BLaER1 treated with 17β-estradiol and CSF1 and Interleukin-3, amounts not matched to agents 10 nM and 100 nM (cell line): ENCODE measurements around the gene GSK3A.

ENCODE experiments used
- H3K27ac ChIP-seq, 11 experiments: shearing (Covaris generic); formaldehyde crosslinking; 2 replicates each; pipeline ENCODE4 v1.8.1; 2022
- H3K27me3 ChIP-seq, 11 experiments: shearing (Covaris generic); formaldehyde crosslinking; 2 replicates each; pipeline ENCODE4 v1.8.1; 2022
- H3K36me3 ChIP-seq, 11 experiments: shearing (Covaris generic); formaldehyde crosslinking; 2 replicates each; pipeline ENCODE4 v1.8.1; 2022
- H3K4me1 ChIP-seq, 10 experiments: shearing (Covaris generic); formaldehyde crosslinking; 2 replicates each; pipeline ENCODE4 v1.8.1; 2022
- H3K4me2 ChIP-seq, 11 experiments: shearing (Covaris generic); formaldehyde crosslinking; 2 replicates each; pipeline ENCODE4 v1.8.1; 2022
- H3K4me3 ChIP-seq, 10 experiments: shearing (Covaris generic); formaldehyde crosslinking; 2 replicates each; pipeline ENCODE4 v1.8.1; 2022
- H3K9ac ChIP-seq, 11 experiments: shearing (Covaris generic); formaldehyde crosslinking; 2 replicates each; pipeline ENCODE4 v1.8.1; 2022
- H3K9me3 ChIP-seq, 11 experiments: shearing (Covaris generic); formaldehyde crosslinking; replicated peaks in 1 of 11; 2 replicates each; pipeline ENCODE4 v1.8.1; 2022
- H4K20me1 ChIP-seq, 11 experiments: shearing (Covaris generic); formaldehyde crosslinking; 2 replicates each; pipeline ENCODE4 v1.8.1; 2022
- Cebpa-rat ChIP-seq, 11 experiments: shearing (Covaris generic); IDR thresholded peaks; 2 replicates each; pipeline ENCODE4 v1.8.1; 2022

The GSK3A gene

DNA sequence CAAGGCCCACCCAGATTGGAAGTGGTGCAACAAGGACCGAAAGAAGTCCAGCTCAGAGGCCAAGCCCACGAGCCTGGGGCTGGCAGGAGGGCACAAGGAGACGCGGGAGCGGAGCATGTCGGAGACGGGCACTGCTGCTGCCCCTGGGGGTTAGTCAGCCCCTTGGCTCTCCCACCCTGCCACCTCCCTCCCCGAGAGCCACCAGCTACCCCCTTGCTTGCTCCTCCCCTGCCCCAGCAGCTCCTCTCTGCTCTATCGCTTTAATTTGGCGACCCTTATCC lies 45.4 kb upstream of the GSK3A start:
- H3K9me3 ChIP-seq: no peaks in the 10 kb centered on the region
- H3K4me2 ChIP-seq: peak overlapping the region in 9 of 11 experiments; percentile 21 to 100 (median 95); a peak in 11 of 22 replicates
- H3K9ac ChIP-seq: peak overlapping the region in 4 of 11 experiments; percentile 6 to 60 (median 57); a peak in 2 of 22 replicates
- peaks cover 56 to 62% (median 61%) of the 10 kb centered on the region in 11 experiments for H3K36me3 ChIP-seq
- H3K27ac ChIP-seq: peak overlapping the region in 1 of 11 experiments; percentile 27; a peak in 2 of 22 replicates
- peaks cover 66 to 80% (median 77%) of the 10 kb centered on the region in 10 experiments for H3K4me1 ChIP-seq
- H3K27me3 ChIP-seq: no peaks in the 10 kb centered on the region
- H4K20me1 ChIP-seq: peaks cover 66 to 92% (median 82%) of the 10 kb centered on the region in 11 experiments
- no peak for TF ChIP-seq Cebpa-rat (IDR thresholded peaks at IDR 0.05)
- 0 out of 20 replicates have a peak overlapping the region, but pooled peaks of 1 of the 10 experiments have one; percentile 5 for H3K4me3 ChIP-seq

DNA sequence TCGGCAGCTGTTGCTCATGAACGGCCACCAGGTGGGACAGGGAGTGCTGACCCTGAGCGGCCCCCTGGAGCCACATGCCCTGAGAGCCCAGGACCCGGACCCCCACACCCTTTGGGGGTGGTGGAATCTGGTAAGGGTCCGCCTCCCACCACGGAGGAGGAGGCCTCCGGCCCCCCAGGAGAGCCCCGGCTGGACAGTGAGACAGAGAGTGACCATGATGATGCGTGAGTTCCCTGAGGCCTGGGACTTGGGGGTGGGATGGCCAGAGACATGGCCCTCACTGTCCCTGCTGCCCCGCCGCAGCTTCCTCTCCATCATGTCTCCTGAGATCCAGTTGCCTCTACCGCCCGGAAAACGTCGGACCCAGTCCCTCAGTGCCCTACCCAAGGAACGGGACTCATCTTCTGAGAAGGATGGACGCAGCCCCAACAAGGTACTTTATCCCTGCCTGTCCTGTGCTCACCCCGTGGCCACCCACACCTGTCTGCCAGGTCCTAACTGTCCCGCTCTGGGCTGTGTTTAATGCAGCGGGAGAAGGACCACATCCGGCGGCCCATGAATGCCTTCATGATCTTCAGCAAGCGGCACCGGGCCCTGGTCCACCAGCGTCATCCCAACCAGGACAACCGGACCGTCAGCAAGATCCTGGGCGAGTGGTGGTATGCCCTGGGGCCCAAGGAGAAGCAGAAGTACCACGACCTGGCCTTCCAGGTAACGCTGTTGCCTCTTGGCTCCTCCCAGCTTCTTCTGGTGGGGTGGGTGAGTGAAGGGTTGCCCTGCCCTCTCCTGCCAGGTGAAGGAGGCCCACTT lies 44.8 kb upstream of the GSK3A start:
- Histone ChIP-seq H4K20me1 (peaks cover 65 to 89% (median 76%) of the 10 kb centered on the region in 11 experiments), H3K27ac (peak overlapping the region in 10 of 11 experiments; percentile 20 to 95 (median 55); a peak in 17 of 22 replicates), H3K4me3 (peak overlapping the region in 7 of 10 experiments; percentile 23 to 82 (median 46); a peak in 10 of 20 replicates), H3K4me1 (peaks cover 72 to 86% (median 83%) of the 10 kb centered on the region in 10 experiments), H3K27me3 (no peaks in the 10 kb centered on the region), H3K36me3 (peaks cover 50 to 57% (median 56%) of the 10 kb centered on the region in 11 experiments), H3K4me2 (peak overlapping the region; percentile 94 to 100 (median 97)), H3K9me3 (no peaks in the 10 kb centered on the region), H3K9ac (peak overlapping the region; percentile 15 to 89 (median 59); a peak in 17 of 22 replicates)
- TF ChIP-seq Cebpa-rat (IDR thresholded peaks at IDR 0.05): no peak

DNA sequence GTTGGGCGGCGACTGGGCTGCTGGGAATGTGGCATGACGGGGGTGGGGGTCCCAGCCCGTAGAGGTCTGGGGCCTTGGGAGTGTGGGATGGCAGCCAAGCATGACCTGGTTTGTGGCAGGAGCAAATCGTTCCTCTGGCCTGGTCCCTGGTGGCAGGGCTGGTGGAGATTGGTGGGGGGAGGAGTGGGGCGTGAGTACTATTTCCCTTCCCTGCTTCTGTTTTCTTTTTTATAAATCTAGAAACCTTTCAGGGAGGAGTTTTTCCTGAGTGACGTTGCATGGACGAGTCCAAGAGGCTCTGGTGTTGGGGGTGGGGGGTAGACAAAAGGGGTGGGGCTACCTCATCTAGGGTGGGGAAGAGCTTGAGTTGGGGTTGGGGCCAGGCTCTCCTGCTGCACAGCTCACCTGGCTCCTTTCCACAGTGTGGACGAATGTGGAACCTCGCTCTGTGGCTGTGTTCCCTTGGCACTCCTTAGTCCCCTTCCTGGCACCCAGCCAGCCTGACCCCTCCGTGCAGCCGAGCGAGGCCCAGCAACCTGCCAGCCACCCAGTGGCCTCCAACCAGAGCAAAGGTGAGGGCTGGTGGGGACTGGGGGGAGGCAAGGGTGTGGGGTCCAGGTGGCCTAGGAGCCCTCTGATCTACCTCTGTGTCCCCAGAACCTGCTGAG lies 44.1 kb upstream of the GSK3A start:
- peaks cover 44 to 49% (median 48%) of the 10 kb centered on the region in 11 experiments for H3K36me3 ChIP-seq
- H3K4me3 ChIP-seq: peak overlapping the region; percentile 64 to 82 (median 74)
- no peak for TF ChIP-seq Cebpa-rat (IDR thresholded peaks at IDR 0.05)
- peak overlapping the region; percentile 22 to 95 (median 90); a peak in 21 of 22 replicates for H3K27ac ChIP-seq
- no peaks in the 10 kb centered on the region for H3K27me3 ChIP-seq
- peak overlapping the region; percentile 83 to 91 (median 88) for H3K9ac ChIP-seq
- H3K4me1 ChIP-seq: peaks cover 79 to 91% (median 88%) of the 10 kb centered on the region in 10 experiments
- H3K4me2 ChIP-seq: peak overlapping the region; percentile 94 to 100 (median 97)
- H3K9me3 ChIP-seq: no peaks in the 10 kb centered on the region
- H4K20me1 ChIP-seq: peaks cover 58 to 89% (median 72%) of the 10 kb centered on the region in 11 experiments

- Histone ChIP-seq H3K4me2 (peak overlapping the region; percentile 94 to 100 (median 97)), H4K20me1 (peaks cover 52 to 89% (median 69%) of the 10 kb centered on the region in 11 experiments), H3K9me3 (no peaks in the 10 kb centered on the region), H3K27ac (peak overlapping the region; percentile 22 to 95 (median 90); a peak in 21 of 22 replicates), H3K36me3 (peaks cover 39 to 44% (median 43%) of the 10 kb centered on the region in 11 experiments), H3K27me3 (no peaks in the 10 kb centered on the region), H3K4me3 (peak overlapping the region; percentile 64 to 82 (median 74)), H3K9ac (peak overlapping the region; percentile 83 to 91 (median 88)), H3K4me1 (peaks cover 80 to 91% (median 89%) of the 10 kb centered on the region in 10 experiments)
- no peak for TF ChIP-seq Cebpa-rat (IDR thresholded peaks at IDR 0.05)
Measured at GRCh38 chr19:42285988-42286348, 43.6 kb upstream of the GSK3A start.

DNA sequence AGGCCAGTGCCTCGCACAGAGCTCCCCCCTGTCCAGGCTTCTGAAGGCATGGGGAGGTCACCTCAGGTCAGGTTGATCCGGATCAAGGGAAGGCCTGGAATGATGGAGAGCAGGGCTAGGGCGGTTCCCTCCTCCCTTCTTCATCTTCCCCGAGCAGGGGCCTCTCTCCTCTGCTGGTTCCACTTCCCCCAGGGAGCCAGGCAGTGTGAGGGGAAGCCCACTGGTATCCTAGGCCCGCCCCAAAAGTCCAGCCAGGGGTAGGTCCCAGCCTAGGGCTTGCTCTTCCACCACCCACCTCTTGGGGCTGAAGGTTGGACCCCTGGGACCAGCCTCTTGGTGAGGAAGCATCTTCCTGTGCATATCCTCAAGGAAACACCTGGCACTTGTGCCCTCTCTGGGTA lies 43.1 kb upstream of the GSK3A start:
- peak overlapping the region; percentile 22 to 95 (median 90); a peak in 21 of 22 replicates for H3K27ac ChIP-seq
- peaks cover 75 to 86% (median 85%) of the 10 kb centered on the region in 10 experiments for H3K4me1 ChIP-seq
- H4K20me1 ChIP-seq: peaks cover 48 to 84% (median 65%) of the 10 kb centered on the region in 11 experiments
- H3K27me3 ChIP-seq: no peaks in the 10 kb centered on the region
- no peaks in the 10 kb centered on the region for H3K9me3 ChIP-seq
- H3K36me3 ChIP-seq: peaks cover 37 to 40% (median 39%) of the 10 kb centered on the region in 11 experiments
- H3K4me3 ChIP-seq: peak overlapping the region; percentile 64 to 82 (median 74)
- peak overlapping the region; percentile 94 to 100 (median 97) for H3K4me2 ChIP-seq
- TF ChIP-seq Cebpa-rat (IDR thresholded peaks at IDR 0.05): no peak
- peak overlapping the region; percentile 83 to 91 (median 88) for H3K9ac ChIP-seq

DNA sequence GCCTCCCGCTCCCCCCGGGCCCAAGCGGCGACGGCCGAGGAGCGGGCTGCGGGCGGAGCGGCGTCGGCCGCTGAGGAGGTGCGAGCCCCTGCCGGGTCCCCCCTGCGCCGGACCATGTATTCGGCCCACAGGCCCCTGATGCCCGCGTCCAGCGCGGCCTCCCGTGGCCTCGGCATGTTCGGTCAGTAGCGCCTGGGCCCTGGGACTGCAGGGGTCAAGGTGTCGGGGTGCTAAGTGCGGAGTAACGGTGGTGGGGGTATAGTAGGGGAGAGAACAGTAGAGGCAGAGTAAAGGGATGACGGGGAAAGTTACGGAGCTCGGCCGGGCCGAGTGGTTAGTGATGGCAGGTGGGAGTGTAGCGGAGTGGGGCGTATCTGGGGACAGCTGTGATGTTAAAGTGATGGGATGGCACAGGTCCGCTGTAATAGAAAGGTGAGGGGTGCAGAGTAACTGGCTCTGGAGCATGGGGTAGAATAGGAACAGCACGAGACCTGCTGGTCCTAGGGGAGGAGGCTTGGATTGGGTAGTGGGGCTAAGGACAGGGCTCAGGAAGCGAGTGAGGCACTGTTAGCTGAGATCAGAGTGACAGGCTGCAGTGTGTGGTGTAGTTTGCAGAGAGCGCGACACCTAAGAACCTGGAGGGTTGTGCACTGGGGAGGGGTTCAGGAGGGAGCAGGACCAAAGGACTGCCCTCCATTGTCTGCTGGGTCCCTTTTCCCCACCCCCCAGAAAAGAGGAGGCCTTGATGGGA lies 42.4 kb upstream of the GSK3A start:
- H3K4me3 ChIP-seq: peak overlapping the region; percentile 64 to 82 (median 74)
- no peak for TF ChIP-seq Cebpa-rat (IDR thresholded peaks at IDR 0.05)
- H3K9me3 ChIP-seq: no peaks in the 10 kb centered on the region
- peak overlapping the region; percentile 83 to 91 (median 88) for H3K9ac ChIP-seq
- peak overlapping the region; percentile 94 to 100 (median 97) for H3K4me2 ChIP-seq
- H3K36me3 ChIP-seq: peaks cover 29 to 32% (median 31%) of the 10 kb centered on the region in 11 experiments
- H4K20me1 ChIP-seq: peaks cover 40 to 76% (median 57%) of the 10 kb centered on the region in 11 experiments
- H3K27ac ChIP-seq: peak overlapping the region; percentile 53 to 95 (median 90); a peak in 21 of 22 replicates
- no peaks in the 10 kb centered on the region for H3K27me3 ChIP-seq
- peaks cover 74 to 79% (median 78%) of the 10 kb centered on the region in 10 experiments for H3K4me1 ChIP-seq

GRCh38 chr19:42284066-42284501 lies 41.7 kb upstream of the GSK3A start:
- Histone ChIP-seq H3K4me2 (peak overlapping the region in 6 of 11 experiments; percentile 94 to 100 (median 98); a peak in 9 of 22 replicates), H3K27me3 (no peaks in the 10 kb centered on the region), H3K27ac (peak overlapping the region; percentile 81 to 95 (median 90)), H3K36me3 (peaks cover 22 to 25% (median 24%) of the 10 kb centered on the region in 11 experiments), H4K20me1 (peaks cover 35 to 72% (median 53%) of the 10 kb centered on the region in 11 experiments), H3K9ac (peak overlapping the region; percentile 84 to 93 (median 89)), H3K9me3 (no peaks in the 10 kb centered on the region), H3K4me3 (peak overlapping the region; percentile 64 to 82 (median 74)), H3K4me1 (peaks cover 73 to 79% (median 77%) of the 10 kb centered on the region in 10 experiments)
- TF ChIP-seq Cebpa-rat (IDR thresholded peaks at IDR 0.05): no peak
